Measurements from ENCODE around the gene HOXB5. TPM values are rescaled to one million over a fixed set of nuclear protein-coding genes. Genes with fewer than 3 reads are reported as not detected.

The HOXB5 gene
- total RNA-seq, 1 donor from 2014 or later = 0.59 TPM

DNA sequence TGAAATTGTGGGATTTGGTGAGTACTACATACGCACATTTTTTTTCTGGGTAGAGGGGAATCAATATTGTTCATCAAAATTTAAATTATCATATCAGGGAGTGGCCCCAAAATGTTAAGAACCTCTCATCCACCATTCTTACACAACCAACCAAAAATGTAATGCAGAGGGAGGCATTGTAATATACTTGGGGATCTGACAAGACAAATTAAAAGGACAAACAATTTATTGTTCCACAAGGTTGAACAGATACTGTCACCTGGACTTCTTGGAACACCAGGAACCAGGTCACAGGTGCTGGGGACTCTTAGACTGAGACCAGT lies 47.2 kb upstream of the HOXB5 start:
- Mint-ChIP-seq H3K4me3 (ENCODE audit: unreplicated experiment) (no peak overlapping the region), H3K27ac (ENCODE audit: unreplicated experiment) (no peak overlapping the region), H3K36me3 (ENCODE audit: low read depth, unreplicated experiment) (no peaks in the 10 kb centered on the region), H3K9me3 (ENCODE audit: unreplicated experiment) (no peaks in the 10 kb centered on the region), H3K27me3 (ENCODE audit: unreplicated experiment) (peaks cover 35% of the 10 kb centered on the region), H3K4me1 (ENCODE audit: unreplicated experiment) (peaks cover 7% of the 10 kb centered on the region)
- TF ChIP-seq, protein P1, sequence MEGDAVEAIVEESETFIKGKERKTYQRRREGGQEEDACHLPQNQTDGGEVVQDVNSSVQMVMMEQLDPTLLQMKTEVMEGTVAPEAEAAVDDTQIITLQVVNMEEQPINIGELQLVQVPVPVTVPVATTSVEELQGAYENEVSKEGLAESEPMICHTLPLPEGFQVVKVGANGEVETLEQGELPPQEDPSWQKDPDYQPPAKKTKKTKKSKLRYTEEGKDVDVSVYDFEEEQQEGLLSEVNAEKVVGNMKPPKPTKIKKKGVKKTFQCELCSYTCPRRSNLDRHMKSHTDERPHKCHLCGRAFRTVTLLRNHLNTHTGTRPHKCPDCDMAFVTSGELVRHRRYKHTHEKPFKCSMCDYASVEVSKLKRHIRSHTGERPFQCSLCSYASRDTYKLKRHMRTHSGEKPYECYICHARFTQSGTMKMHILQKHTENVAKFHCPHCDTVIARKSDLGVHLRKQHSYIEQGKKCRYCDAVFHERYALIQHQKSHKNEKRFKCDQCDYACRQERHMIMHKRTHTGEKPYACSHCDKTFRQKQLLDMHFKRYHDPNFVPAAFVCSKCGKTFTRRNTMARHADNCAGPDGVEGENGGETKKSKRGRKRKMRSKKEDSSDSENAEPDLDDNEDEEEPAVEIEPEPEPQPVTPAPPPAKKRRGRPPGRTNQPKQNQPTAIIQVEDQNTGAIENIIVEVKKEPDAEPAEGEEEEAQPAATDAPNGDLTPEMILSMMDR (IDR thresholded peaks at IDR 0.05; ENCODE audit: unreplicated experiment) = no peak
- no peak for DNase-seq (ENCODE audit: low spot score)

DNA sequence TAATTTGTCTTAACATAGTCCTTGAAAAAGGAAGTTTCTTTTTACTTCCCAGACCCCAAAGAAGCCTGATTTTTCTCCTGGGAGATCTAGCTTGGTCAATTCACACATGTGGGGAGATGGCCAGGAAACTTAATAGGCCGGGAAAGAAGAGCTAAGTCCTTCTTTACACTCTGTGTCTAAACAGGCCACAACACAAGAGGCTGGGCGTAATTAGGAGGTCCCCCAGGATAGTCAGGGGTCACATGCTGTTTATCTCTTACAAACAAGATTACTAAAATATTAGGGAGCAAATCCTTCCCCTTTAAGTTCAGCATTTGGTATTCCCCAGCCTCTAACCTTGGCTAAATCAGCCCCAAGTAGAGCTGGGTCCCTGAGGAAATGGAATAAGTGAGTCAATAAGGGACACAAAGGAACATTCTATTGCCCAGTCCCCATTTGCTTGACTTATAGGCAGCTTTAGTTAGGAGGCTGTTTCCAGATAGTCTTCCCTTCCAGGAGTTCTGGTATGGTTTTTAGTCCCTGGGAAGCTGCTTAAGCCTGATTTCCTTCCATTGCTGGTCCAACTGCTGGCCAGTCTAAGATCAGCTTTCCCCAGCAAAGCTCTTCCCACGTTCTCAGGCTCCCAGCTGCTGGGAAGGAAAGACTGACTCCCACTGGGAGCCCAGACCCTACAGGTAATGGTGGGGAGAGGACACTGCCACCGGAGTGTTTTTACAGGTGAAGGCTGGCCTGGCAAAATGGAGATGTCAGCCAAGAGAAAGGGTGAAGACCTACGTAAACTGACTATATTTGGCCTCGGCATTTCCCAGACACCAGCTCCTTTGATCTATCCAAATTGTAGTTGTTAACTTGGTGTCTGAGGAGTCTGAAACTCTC lies 46.6 kb upstream of the HOXB5 start:
- no peaks in the 10 kb centered on the region for H3K36me3 Mint-ChIP-seq (ENCODE audit: low read depth, unreplicated experiment)

DNA sequence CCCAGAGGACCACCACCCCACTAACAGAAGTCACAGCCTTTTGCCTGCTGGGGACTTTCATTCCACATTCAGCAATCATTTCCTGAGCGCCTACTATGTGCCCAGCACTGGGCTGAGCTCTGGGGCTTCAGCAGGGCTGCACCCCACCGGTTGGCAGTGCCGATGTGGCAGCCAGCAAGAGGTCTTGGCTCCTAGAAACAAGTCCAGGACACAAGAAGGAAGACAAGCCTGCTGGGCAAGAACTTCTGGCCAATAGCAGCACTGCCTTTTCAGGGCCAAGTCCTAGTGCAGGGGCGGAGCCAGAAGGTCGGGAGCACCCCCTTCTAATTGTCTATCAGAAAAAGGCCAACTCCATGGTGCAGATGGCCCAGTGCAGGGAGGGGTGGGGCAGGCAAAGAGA lies 45.6 kb upstream of the HOXB5 start:
- H3K27me3 Mint-ChIP-seq (ENCODE audit: unreplicated experiment) = peaks cover 43% of the 10 kb centered on the region
- no peak overlapping the region for H3K4me3 Mint-ChIP-seq (ENCODE audit: unreplicated experiment)
- no peak for DNase-seq (ENCODE audit: low spot score)
- H3K27ac Mint-ChIP-seq (ENCODE audit: unreplicated experiment) = no peak overlapping the region
- TF ChIP-seq, protein P1 (IDR thresholded peaks at IDR 0.05; ENCODE audit: unreplicated experiment) = no peak
- H3K4me1 Mint-ChIP-seq (ENCODE audit: unreplicated experiment) = peaks cover 7% of the 10 kb centered on the region
- no peaks in the 10 kb centered on the region for H3K9me3 Mint-ChIP-seq (ENCODE audit: unreplicated experiment)
- H3K36me3 Mint-ChIP-seq (ENCODE audit: low read depth, unreplicated experiment) = no peaks in the 10 kb centered on the region

More for the DNA sequence above, 46.6 kb upstream of the HOXB5 start:
- no peak overlapping the region for H3K4me3 Mint-ChIP-seq (ENCODE audit: unreplicated experiment)
- no peak for DNase-seq (ENCODE audit: low spot score)
- no peak overlapping the region for H3K27ac Mint-ChIP-seq (ENCODE audit: unreplicated experiment)
- peaks cover 35% of the 10 kb centered on the region for H3K27me3 Mint-ChIP-seq (ENCODE audit: unreplicated experiment)
- TF ChIP-seq, protein P1 (IDR thresholded peaks at IDR 0.05; ENCODE audit: unreplicated experiment) = no peak
- no peaks in the 10 kb centered on the region for H3K9me3 Mint-ChIP-seq (ENCODE audit: unreplicated experiment)
- H3K4me1 Mint-ChIP-seq (ENCODE audit: unreplicated experiment) = peaks cover 7% of the 10 kb centered on the region

DNA sequence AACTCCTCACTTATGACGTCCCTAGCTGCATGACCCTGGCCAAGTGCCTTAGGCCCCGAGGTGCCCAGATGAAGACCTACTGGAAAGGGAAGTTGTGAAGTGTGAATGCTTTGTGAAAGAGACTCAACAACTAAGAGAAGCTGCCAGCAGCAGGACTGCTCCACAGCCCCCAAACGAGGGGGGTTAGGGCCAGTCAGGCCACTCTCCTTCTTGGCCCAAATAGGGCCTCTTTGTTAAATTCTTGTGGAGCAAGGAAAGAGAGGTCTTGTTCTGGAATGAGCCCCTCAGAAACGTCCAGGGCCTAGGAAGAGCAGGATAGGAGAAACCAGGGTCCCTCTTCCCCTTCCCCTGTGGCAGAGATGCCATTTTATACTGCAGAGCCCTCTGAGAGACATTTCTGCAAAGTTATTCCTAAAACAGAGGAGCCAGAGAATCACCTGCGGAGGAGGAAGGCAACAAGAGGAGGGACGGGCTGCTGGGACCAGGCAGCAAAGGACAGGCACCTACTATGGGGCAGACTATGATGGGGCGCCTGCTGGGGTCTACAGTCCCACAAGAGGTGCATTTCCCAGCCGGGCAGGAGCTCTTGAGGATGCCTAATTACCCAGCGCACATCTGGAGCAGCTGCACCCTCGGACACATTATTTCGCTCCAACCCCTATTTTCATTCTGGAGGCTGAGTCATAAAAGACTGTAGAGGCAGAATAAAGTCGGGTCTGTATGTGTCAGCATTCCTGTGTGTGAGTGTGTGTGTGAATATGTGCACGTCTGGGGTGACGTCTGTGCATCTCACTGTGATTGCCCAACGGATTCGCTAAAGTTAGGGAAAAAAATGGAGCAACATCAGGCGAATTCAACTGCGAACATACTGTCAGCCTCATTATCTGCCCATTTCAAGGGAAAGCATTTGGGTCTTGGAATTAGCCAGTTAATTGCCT lies 44.0 kb upstream of the HOXB5 start:
- TF ChIP-seq, protein P1 (IDR thresholded peaks at IDR 0.05; ENCODE audit: unreplicated experiment) = no peak
- DNase-seq (ENCODE audit: low spot score) = no peak
- no peaks in the 10 kb centered on the region for H3K9me3 Mint-ChIP-seq (ENCODE audit: unreplicated experiment)
- peaks cover 11% of the 10 kb centered on the region for H3K4me1 Mint-ChIP-seq (ENCODE audit: unreplicated experiment)
- H3K27me3 Mint-ChIP-seq (ENCODE audit: unreplicated experiment) = peaks cover 39% of the 10 kb centered on the region
- no peak overlapping the region for H3K27ac Mint-ChIP-seq (ENCODE audit: unreplicated experiment)
- no peak overlapping the region for H3K4me3 Mint-ChIP-seq (ENCODE audit: unreplicated experiment)
- no peaks in the 10 kb centered on the region for H3K36me3 Mint-ChIP-seq (ENCODE audit: low read depth, unreplicated experiment)
